H9 (cell line): ENCODE results near the gene P4HA2. TPM values are rescaled to one million over a fixed set of nuclear protein-coding genes. Genes with fewer than 3 reads are reported as not detected.
A peak's percentile ranks its signal among the peaks of the same experiment; 100 is the strongest.

Experiments used
- DNase-seq: peaks from one replicate; pipeline ENCODE4 v3.0.0-alpha.2; 2017
- H2AFZ ChIP-seq: one replicate; pipeline ENCODE4 v1.6.1; 2013; ENCODE audit warnings: mild to moderate bottlenecking, low read length, control low read depth, moderate library complexity
- H2AK5ac ChIP-seq: 2 replicates; pipeline ENCODE4 v1.6.1; 2013; ENCODE audit warnings: low read length, control low read depth, mixed read lengths; ENCODE audit not compliant: insufficient read length
- H2BK120ac ChIP-seq: one replicate; pipeline ENCODE4 v1.6.1; 2013; ENCODE audit warnings: low read depth, mild to moderate bottlenecking, low read length, control low read depth, inconsistent platforms; ENCODE audit not compliant: poor library complexity, severe bottlenecking
- H2BK12ac ChIP-seq: 2 replicates; pipeline ENCODE4 v1.6.1; 2013; ENCODE audit warnings: low read length, control low read depth, mixed read lengths, low read depth; ENCODE audit not compliant: insufficient read length
- H2BK15ac ChIP-seq: 2 replicates; pipeline ENCODE4 v1.6.1; 2013; ENCODE audit warnings: low read depth, low read length, control low read depth
- H2BK20ac ChIP-seq: one replicate; pipeline ENCODE4 v1.6.1; 2013; ENCODE audit warnings: low read depth, mild to moderate bottlenecking, low read length, control low read depth, inconsistent platforms; ENCODE audit not compliant: poor library complexity, severe bottlenecking
- H2BK5ac ChIP-seq: 2 replicates; pipeline ENCODE4 v1.6.1; 2013; ENCODE audit warnings: low read length, control low read depth, mixed read lengths; ENCODE audit not compliant: insufficient read length
- H3K14ac ChIP-seq: 2 replicates; pipeline ENCODE4 v1.6.1; 2013; ENCODE audit warnings: low read length, control low read depth; ENCODE audit not compliant: insufficient read depth
- H3K18ac ChIP-seq: 2 replicates; pipeline ENCODE4 v1.6.1; 2013; ENCODE audit warnings: low read depth, mild to moderate bottlenecking, mixed read lengths, low read length, control low read depth; ENCODE audit not compliant: insufficient read length
- H3K23ac ChIP-seq: 2 replicates; pipeline ENCODE4 v1.6.1; 2013; ENCODE audit warnings: low read length, control low read depth, mixed read lengths, low read depth; ENCODE audit not compliant: insufficient read length
- H3K23me2 ChIP-seq: 2 replicates; pipeline ENCODE4 v1.6.1; 2013; ENCODE audit warnings: low read depth, mild to moderate bottlenecking, mixed read lengths, low read length, control low read depth; ENCODE audit not compliant: insufficient read length, poor library complexity, severe bottlenecking
- H3K27ac ChIP-seq: 2 replicates; pipeline ENCODE4 v1.5.1; 2013; ENCODE audit warnings: low read length, control low read depth, mixed read lengths, low read depth; ENCODE audit not compliant: insufficient read length
- H3K27me3 ChIP-seq: 2 replicates; pipeline ENCODE4 v1.6.1; 2013; ENCODE audit warnings: low read length, control low read depth, inconsistent platforms; ENCODE audit not compliant: insufficient read depth
- H3K4ac ChIP-seq: 2 replicates; pipeline ENCODE4 v1.6.1; 2013; ENCODE audit warnings: low read depth, mild to moderate bottlenecking, control low read depth, inconsistent platforms, low read length, moderate library complexity
- H3K4me1 ChIP-seq: 2 replicates; pipeline ENCODE4 v1.6.1; 2013; ENCODE audit warnings: low read length, control low read depth, inconsistent platforms; ENCODE audit not compliant: insufficient read depth
- H3K4me2 ChIP-seq: 2 replicates; pipeline ENCODE4 v1.6.1; 2013; ENCODE audit warnings: low read length, control low read depth, mixed read lengths; ENCODE audit not compliant: insufficient read length, insufficient read depth
- H3K56ac ChIP-seq: 2 replicates; pipeline ENCODE4 v1.6.1; 2013; ENCODE audit warnings: low read depth, mild to moderate bottlenecking, mixed read lengths, low read length, control low read depth; ENCODE audit not compliant: insufficient read length
- H3K79me1 ChIP-seq: 2 replicates; pipeline ENCODE4 v1.6.1; 2013; ENCODE audit warnings: low read depth, mild to moderate bottlenecking, moderate library complexity, low read length, control low read depth, inconsistent platforms; ENCODE audit not compliant: insufficient read depth, poor library complexity, severe bottlenecking
- H3K79me2 ChIP-seq: 2 replicates; pipeline ENCODE4 v1.6.1; 2013; ENCODE audit warnings: low read length, control low read depth, inconsistent platforms; ENCODE audit not compliant: insufficient read depth
- H3K9ac ChIP-seq: 2 replicates; pipeline ENCODE4 v1.6.1; 2013; ENCODE audit warnings: low read length, control low read depth, mixed read lengths; ENCODE audit not compliant: insufficient read length; ENCODE audit errors: extremely low read depth
- H3K9me3 ChIP-seq: one replicate; pipeline ENCODE4 v1.6.1; 2013; ENCODE audit warnings: low read depth, low read length, inconsistent platforms; ENCODE audit not compliant: control insufficient read depth
- H3T11ph ChIP-seq: one replicate; pipeline ENCODE4 v1.6.1; 2013; ENCODE audit warnings: mild to moderate bottlenecking, low read length, control low read depth, inconsistent platforms
- H4K20me1 ChIP-seq: one replicate; pipeline ENCODE4 v1.6.1; 2013; ENCODE audit not compliant: control insufficient read depth, insufficient read length, insufficient read depth
- H4K5ac ChIP-seq: 2 replicates; pipeline ENCODE4 v1.6.1; 2013; ENCODE audit warnings: low read depth, mild to moderate bottlenecking, mixed read lengths, low read length, control low read depth; ENCODE audit not compliant: insufficient read length
- H4K8ac ChIP-seq: replicated peaks from 2 replicates; pipeline ENCODE4 v1.6.1; 2013; ENCODE audit warnings: low read length, control low read depth, mixed read lengths, low read depth; ENCODE audit not compliant: insufficient read length
- H4K91ac ChIP-seq: 2 replicates; pipeline ENCODE4 v1.6.1; 2013; ENCODE audit warnings: low read depth, mild to moderate bottlenecking, moderate library complexity, mixed read lengths, low read length, control low read depth; ENCODE audit not compliant: insufficient read length
- H3K27ac Mint-ChIP-seq, 3 experiments: 2 replicates in 2 of 3; 3 replicates in 1 of 3; pipeline ENCODE4 v1.8.0; 2020 to 2021; ENCODE audit warnings: mixed read lengths in 3 of 3, mild to moderate bottlenecking in 1 of 3, moderate library complexity in 1 of 3
- H3K27me3 Mint-ChIP-seq: 2 replicates; pipeline ENCODE4 v1.8.0; 2021; ENCODE audit warnings: low read depth, mild to moderate bottlenecking, moderate library complexity, mixed read lengths
- H3K36me3 Mint-ChIP-seq, 3 experiments: 2 replicates in 2 of 3; 3 replicates in 1 of 3; pipeline ENCODE4 v1.8.0; 2020 to 2021; ENCODE audit warnings: low read depth in 3 of 3, mixed read lengths in 3 of 3; ENCODE audit not compliant: insufficient read depth in 1 of 3
- H3K4me1 Mint-ChIP-seq, 2 experiments: 2 replicates each; pipeline ENCODE4 v1.8.0; 2020; ENCODE audit warnings: mixed read lengths in 2 of 2
- H3K4me3 Mint-ChIP-seq, 2 experiments: 2 replicates in 1 of 2; 3 replicates in 1 of 2; pipeline ENCODE4 v1.8.0; 2020 to 2021; ENCODE audit warnings: mild to moderate bottlenecking in 2 of 2, mixed read lengths in 2 of 2, moderate library complexity in 1 of 2
- H3K9me3 Mint-ChIP-seq, 2 experiments: 2 replicates in 1 of 2; 3 replicates in 1 of 2; pipeline ENCODE4 v1.8.0; 2020; ENCODE audit warnings: mild to moderate bottlenecking in 2 of 2, mixed read lengths in 2 of 2, moderate library complexity in 1 of 2
- CTCF ChIP-seq: fragments of 200-600 bp; sonication (generic); conservative IDR thresholded peaks from 3 replicates; pipeline ENCODE4 v1.8.0; 2021; ENCODE audit warnings: antibody characterized with exemption, mild to moderate bottlenecking
- WGBS: extraction: QIAGEN DNeasy Blood & Tissue Kit; methylation state at CpG from one replicate; pipeline ENCODE4 v1.1.7; 2013; ENCODE audit warnings: missing lambda C conversion rate, low lambda C conversion rate, mixed read lengths; ENCODE audit not compliant: insufficient read length; ENCODE audit errors: extremely low coverage; 5-methylcytosine and 5-hydroxymethylcytosine counted together
- total RNA-seq: library from RNA; stranded (reverse); gene quantifications from 2 replicates; pipeline ENCODE4 v1.2.1, GENCODE V29; 2021

The P4HA2 gene
- total RNA-seq, 1 experiment from 2014 or later = 15.3 TPM

GRCh38 chr5:132238901-132239500 lies 11.3 kb upstream of the P4HA2 start:
- Histone ChIP-seq H2AK5ac (no peak overlapping the region), H3K4me2 (no peak overlapping the region), H2BK5ac (no peak overlapping the region), H2BK20ac (no peak overlapping the region), H4K8ac (no peak overlapping the region), H3K23ac (no peak overlapping the region), H3K79me2 (no peaks in the 10 kb centered on the region), H3T11ph (no peak overlapping the region), H3K27ac (no peak overlapping the region), H3K23me2 (no peaks in the 10 kb centered on the region), H2BK15ac (no peak overlapping the region), H4K91ac (no peak overlapping the region), H3K18ac (no peak overlapping the region), H3K27me3 (no peaks in the 10 kb centered on the region), H3K4ac (no peak overlapping the region), H3K14ac (no peak overlapping the region), H3K79me1 (no peaks in the 10 kb centered on the region), H2AFZ (no peak overlapping the region), H3K9ac (no peak overlapping the region), H4K20me1 (no peaks in the 10 kb centered on the region), H3K4me1 (no peaks in the 10 kb centered on the region), H2BK12ac (no peak overlapping the region), H2BK120ac (no peak overlapping the region), H4K5ac (no peak overlapping the region), H3K9me3 (no peaks in the 10 kb centered on the region), H3K56ac (no peak overlapping the region)
- WGBS = no CpG with 5 or more reads among the region's 1 CpG
- peaks cover 2 to 6% (median 3%) of the 10 kb centered on the region in 3 experiments; a peak in 6 of 7 replicates for H3K36me3 Mint-ChIP-seq
- TF ChIP-seq CTCF = no peak
- peaks cover 3% of the 10 kb centered on the region in 2 experiments; a peak in 1 of 4 replicates for H3K4me1 Mint-ChIP-seq
- peaks cover 10 to 11% of the 10 kb centered on the region in 2 experiments for H3K9me3 Mint-ChIP-seq
- peak; percentile 12 for DNase-seq
- no peak overlapping the region for H3K4me3 Mint-ChIP-seq
- H3K27ac Mint-ChIP-seq = peak overlapping the region in 1 of 3 experiments; percentile 0; a peak in 1 of 7 replicates
- H3K27me3 Mint-ChIP-seq = peaks cover under 1% of the 10 kb centered on the region
